Activated T-cell treated with anti-CD3 and anti-CD28 coated beads, Interleukin-2, amount 50 U/mL, for 4 hours (primary cell): ENCODE measurements around the gene MAFG. TPM values are rescaled to one million over a fixed set of nuclear protein-coding genes. Genes with fewer than 3 reads are reported as not detected.
"Not testable (repeated sequence)": the region's sequence is repeated elsewhere in the genome, so short reads cannot be mapped to it uniquely, and the experiment has no call there.

Experiments used
- ATAC-seq, 2 donors: fragments of 200-7000 bp; cut with Tn5 transposase; one replicate each; pipeline ENCODE4 v1.10.0; 2021
- DNase-seq: peaks from one replicate; pipeline ENCODE4 v3.0.0-alpha.2; 2020
- H3K27me3 Mint-ChIP-seq: one replicate; pipeline ENCODE4 v1.8.0; 2021; ENCODE audit warnings: low read depth, mixed read lengths
- H3K36me3 Mint-ChIP-seq: one replicate; pipeline ENCODE4 v1.8.0; 2022; ENCODE audit warnings: mixed read lengths; ENCODE audit not compliant: insufficient read depth
- H3K4me1 Mint-ChIP-seq: one replicate; pipeline ENCODE4 v1.8.0; 2021; ENCODE audit warnings: low read depth, mixed read lengths
- H3K4me3 Mint-ChIP-seq: one replicate; pipeline ENCODE4 v1.8.0; 2021; ENCODE audit warnings: mild to moderate bottlenecking, moderate library complexity, mixed read lengths
- H3K9me3 Mint-ChIP-seq: one replicate; pipeline ENCODE4 v1.8.0; 2021; ENCODE audit warnings: mixed read lengths
- total RNA-seq, 3 donors: library from RNA; stranded (reverse); gene quantifications; one replicate each; pipeline ENCODE4 v1.2.1, GENCODE V29; 2021

The MAFG gene
- total RNA-seq, 3 donors from 2014 or later = 42.9 to 50.9 (median 43.4) TPM

- ATAC-seq, H3K4me1 Mint-ChIP-seq, H3K4me3 Mint-ChIP-seq, H3K36me3 Mint-ChIP-seq, H3K27me3 Mint-ChIP-seq, DNase-seq, H3K9me3 Mint-ChIP-seq: not testable (repeated sequence)
Measured at GRCh38 chr17:81953443-81953842, 25.9 kb upstream of the MAFG start.

GRCh38 chr17:81952792-81953228 lies 25.3 kb upstream of the MAFG start:
- no peaks in the 10 kb centered on the region for H3K36me3 Mint-ChIP-seq
- peaks cover 4% of the 10 kb centered on the region for H3K27me3 Mint-ChIP-seq
- H3K4me1 Mint-ChIP-seq = no peaks in the 10 kb centered on the region
- no peaks in the 10 kb centered on the region for H3K9me3 Mint-ChIP-seq
- no peak overlapping the region for H3K4me3 Mint-ChIP-seq
- DNase-seq = no peak
- no peak for ATAC-seq

DNA sequence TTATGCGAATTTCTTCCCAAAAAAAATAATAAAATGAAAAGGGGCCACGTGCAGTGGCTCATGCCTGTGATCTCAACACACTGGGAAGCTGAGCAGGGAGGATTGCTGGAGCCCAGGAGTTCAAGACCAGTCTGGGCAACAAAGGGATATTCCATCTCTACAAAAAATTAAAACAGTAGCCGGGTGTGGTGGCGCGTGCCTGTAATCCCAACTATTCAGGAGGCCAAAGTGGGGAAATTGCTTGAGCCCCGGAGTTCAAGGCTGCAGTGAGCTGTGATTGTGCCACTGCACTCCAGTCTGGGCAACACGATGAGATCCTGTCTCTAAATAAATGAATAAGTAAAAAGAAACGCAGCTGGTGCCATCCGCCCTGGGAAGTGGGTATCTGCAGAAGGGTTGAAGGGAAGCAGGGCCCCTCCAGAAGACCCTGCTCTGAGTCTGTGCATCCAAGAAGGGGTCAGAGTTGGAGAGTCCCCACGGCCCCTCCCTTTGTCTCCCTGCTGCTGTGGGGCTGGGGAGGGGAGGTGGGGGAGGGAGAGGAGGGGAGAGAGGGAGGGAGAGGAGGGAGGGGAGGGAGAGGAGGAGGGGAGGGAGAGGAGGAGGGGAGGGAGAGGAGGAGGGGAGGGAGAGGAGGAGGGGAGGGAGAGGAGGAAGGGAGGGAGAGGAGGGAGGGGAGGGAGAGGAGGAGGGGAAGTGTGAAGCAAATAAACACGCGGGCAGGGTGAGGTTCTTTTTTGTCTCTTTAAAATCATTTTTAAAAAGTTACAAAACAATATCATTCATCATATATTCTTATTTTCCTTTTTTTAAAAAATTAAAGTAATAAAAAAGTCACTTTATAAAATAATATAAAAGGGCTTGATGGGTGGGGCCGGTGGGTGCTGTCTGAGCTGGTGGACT lies 24.5 kb upstream of the MAFG start:
- Mint-ChIP-seq H3K27me3 (no peaks in the 10 kb centered on the region), H3K4me1 (no peaks in the 10 kb centered on the region), H3K4me3 (no peak overlapping the region), H3K9me3 (no peaks in the 10 kb centered on the region), H3K36me3 (no peaks in the 10 kb centered on the region)
- ATAC-seq (no peak), DNase-seq (no peak)

DNA sequence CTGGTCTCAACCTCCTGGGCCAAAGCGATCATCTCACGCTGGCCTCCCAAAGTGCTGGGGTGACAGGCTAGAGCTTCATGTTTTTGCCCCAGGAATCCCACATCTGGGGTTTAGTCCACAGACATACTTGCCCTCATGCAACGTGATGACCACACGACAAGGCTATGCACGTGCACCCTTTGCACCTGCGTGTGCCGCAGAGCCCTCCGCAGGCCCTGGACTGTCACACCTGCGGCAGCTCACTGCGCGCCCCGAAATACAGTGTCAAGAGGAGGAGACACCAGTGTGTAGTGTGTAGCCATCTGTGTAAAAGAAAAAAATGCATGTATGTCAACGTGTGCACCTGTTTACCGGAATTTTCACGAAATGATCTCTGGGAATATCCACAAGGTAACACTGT lies 23.0 kb upstream of the MAFG start:
- Mint-ChIP-seq H3K36me3 (no peaks in the 10 kb centered on the region), H3K27me3 (no peaks in the 10 kb centered on the region), H3K9me3 (no peaks in the 10 kb centered on the region), H3K4me3 (no peak overlapping the region), H3K4me1 (no peaks in the 10 kb centered on the region)
- DNase-seq (no peak), ATAC-seq (no peak)

DNA sequence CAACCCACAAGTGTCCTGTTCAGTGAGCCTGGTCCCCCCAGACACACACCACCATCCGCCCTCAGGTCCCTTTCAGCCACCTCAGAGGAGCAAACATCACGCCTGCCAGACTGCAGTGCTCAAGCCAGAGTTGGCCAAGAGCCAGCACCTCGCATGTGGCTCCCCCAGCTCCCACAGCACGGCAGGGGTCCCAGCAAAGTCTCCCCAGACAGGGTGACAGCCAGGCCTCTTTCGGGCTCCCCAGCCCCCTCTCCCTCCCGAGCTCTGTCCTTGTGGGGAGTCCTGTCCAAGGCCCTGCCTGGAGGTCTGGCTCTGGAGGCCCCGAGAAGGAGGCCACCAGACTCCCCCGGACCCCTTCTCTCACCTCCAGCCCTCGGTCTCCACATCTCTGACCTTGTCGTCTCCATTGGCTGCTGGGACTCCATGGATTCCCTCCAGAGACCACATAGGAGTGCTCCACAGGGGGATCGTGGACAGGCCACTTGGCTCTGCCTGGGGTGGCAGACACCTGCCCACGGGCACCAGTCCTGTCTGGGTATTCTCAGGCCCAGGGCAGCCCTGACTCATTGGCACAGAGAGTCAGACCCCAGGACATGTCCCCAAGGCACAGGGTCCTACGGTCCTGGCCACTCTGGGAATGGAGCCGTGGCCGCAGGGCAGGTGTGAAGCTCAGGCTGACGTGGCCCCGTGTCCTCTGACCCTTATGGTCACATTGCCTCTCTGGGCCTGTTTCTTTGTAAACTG lies 21.3 kb upstream of the MAFG start:
- ATAC-seq = no peak
- Mint-ChIP-seq H3K4me1 (no peaks in the 10 kb centered on the region), H3K36me3 (no peaks in the 10 kb centered on the region), H3K27me3 (no peaks in the 10 kb centered on the region), H3K9me3 (no peaks in the 10 kb centered on the region), H3K4me3 (no peak overlapping the region)
- DNase-seq = no peak

DNA sequence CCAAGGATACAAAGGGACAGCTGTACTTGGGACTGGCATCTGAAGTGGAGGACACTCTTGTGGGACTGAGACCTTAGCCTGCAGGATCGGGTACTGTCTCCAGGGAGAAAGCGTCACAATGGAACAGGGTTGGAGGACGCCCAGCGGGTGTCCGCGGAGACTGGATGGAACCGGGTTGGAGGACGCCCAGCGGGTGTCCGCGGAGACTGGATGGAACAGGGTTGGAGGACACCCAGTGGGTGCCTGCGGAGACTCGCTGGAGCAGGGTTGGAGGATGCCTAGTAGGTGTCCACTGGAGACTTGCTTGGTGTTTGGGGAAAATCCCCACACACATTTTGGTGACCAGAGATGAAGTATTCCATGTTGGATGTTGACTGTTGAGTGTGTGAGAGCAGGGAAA lies 19.7 kb upstream of the MAFG start, which contains the start of gene MYADML2:
TSS of gene MYADML2 (minus strand) at position 45 of the 400 bp plus-strand sequence. CDS start 5,492 bp downstream, outside the sequence.
- H3K9me3 Mint-ChIP-seq = no peaks in the 10 kb centered on the region
- no peaks in the 10 kb centered on the region for H3K4me1 Mint-ChIP-seq
- no peak within 1 kb of the TSS for H3K4me3 Mint-ChIP-seq
- no peaks in the 10 kb centered on the region for H3K36me3 Mint-ChIP-seq
- ATAC-seq (no peak), DNase-seq (no peak)
- H3K27me3 Mint-ChIP-seq = no peaks in the 10 kb centered on the region

GRCh38 chr17:81944858-81945257 lies 17.3 kb upstream of the MAFG start:
- no peaks in the 10 kb centered on the region for H3K36me3 Mint-ChIP-seq
- no peaks in the 10 kb centered on the region for H3K9me3 Mint-ChIP-seq
- peaks cover 2% of the 10 kb centered on the region for H3K27me3 Mint-ChIP-seq
- no peak for ATAC-seq
- DNase-seq = no peak
- H3K4me3 Mint-ChIP-seq = no peak overlapping the region
- H3K4me1 Mint-ChIP-seq = no peaks in the 10 kb centered on the region

DNA sequence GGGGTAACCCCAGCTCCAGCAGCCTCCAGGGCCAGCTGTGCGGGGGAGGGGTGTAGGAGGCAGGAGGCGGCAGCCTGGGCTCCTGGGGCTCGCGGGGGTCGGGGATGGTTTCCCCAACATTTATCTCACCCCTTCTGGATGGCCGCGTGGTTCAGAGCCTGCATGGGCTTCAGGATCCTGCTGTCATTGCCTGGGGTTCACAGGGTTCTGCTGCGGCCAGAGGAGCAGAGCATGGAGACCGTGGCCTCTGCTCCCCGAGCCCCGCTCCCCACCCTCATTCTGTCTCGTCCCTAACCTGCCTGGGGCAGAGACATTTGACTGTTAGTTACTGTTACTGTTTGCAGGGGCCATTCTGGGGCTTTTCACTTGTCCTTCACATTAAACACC lies 14.6 kb upstream of the MAFG start:
- Mint-ChIP-seq H3K4me1 (peaks cover 5% of the 10 kb centered on the region), H3K4me3 (no peak overlapping the region), H3K27me3 (peaks cover 2% of the 10 kb centered on the region), H3K9me3 (no peaks in the 10 kb centered on the region), H3K36me3 (no peaks in the 10 kb centered on the region)
- no peak for DNase-seq
- ATAC-seq = no peak

DNA sequence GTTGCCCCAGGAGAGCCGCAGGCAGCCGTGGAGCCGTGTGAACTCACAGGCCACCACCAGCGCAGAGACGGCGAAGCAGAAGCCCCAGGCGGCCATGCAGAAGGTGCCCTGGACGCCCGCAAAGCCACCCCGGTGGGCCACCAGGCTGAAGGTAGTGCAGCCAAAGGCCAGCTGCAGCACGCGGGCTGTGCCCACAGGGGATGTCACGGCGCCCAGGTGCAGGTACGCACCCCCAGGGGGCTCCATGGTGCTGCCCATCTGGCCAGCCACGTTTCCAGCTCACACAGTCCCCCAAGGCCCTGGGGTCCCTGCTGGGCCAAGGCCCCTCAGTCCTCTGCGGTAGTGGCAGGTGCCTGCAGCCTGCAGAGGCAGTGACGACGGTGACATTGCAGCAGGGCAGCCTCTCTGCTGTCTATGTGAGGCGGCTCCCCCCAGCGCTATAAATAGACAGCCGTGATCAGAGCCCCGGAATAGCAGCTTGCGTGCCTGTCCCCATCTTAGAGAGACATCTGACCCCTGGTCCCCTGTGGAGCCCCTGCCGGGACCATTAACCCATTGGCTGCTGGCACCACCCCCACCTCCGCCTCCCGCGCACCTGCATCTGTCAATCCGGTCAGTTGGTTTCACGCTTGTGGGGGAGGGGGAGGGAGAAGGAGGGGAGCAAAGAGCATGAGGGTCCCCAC lies 14.1 kb upstream of the MAFG start:
- Mint-ChIP-seq H3K4me1 (peaks cover 6% of the 10 kb centered on the region), H3K4me3 (no peak overlapping the region), H3K36me3 (no peaks in the 10 kb centered on the region), H3K27me3 (peaks cover 2% of the 10 kb centered on the region), H3K9me3 (no peaks in the 10 kb centered on the region)
- DNase-seq (peak; percentile 3), ATAC-seq (no peak)

DNA sequence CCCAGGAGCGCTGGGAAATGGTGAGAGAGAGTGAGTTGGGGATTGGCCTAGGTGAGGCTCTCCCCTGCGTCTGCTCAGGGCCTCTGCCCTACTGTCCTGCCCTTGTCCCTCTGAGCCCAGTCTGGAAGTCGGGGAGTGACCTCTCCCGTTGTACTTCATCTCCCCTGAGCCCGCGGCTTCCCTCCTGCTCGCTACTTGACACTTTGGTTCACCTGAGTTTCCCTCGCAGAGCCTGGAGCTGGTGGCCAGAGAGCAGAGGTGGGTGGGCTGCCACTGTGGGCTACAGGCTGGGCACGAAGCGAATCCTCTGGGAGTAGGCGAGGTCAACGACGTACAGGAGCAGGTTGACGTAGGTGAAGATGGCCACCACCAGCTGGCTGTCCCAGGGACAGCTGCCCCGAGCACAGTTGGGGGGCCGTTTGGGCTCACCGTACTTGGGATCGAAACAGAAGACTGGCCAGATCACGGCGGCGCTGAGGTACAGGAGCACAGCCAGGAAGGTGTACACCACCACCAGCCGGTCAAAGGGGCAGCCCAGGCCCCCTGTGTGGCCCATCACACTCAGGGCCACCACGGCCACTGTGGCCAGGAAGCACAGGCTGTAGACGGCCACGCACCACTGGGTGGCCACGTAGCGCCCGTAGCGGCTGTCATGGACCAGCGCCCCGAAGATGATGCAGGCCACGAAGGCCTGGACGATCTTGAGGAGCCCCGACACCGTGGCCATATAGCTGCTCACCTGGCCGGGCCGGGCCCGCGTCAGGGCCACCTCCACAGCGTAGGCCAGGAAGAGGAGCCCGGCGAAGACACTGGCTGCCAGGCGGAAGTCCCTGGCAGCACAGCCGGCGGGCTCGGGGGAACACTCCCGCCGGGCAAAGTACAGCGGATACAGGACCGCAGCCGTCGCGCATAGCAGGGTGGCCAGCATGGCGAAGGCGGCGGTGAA lies 13.3 kb upstream of the MAFG start:
- Mint-ChIP-seq H3K27me3 (peaks cover 2% of the 10 kb centered on the region), H3K36me3 (peaks cover 3% of the 10 kb centered on the region), H3K9me3 (no peaks in the 10 kb centered on the region), H3K4me1 (peaks cover 9% of the 10 kb centered on the region), H3K4me3 (no peak overlapping the region)
- no peak for DNase-seq
- ATAC-seq = no peak

DNA sequence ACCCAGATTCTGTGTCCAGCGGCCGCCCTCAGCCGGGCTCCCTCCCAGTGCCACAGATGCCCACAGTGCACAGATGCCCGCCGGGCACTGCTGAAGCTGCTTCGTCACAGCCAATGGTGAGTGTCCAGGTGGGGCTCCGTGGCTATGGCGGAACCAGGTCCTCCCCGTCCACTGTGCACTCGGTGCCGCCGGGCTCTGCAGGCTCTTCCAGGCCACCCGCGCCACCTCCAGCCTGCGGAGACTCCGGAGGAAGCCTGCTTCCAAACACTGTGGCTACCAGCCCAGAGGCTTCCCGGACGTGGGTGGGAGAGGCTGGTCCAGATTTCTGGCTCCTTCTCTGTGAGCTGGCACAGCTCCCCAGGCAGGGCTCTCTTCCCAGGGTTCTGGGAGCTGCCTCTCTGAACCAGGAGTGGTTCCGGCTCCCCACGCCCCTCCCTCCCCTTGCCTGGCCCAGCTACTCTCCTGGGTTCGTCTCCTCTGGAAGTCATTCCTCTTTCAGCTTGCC lies 12.4 kb upstream of the MAFG start:
- Mint-ChIP-seq H3K9me3 (no peaks in the 10 kb centered on the region), H3K4me1 (peaks cover 10% of the 10 kb centered on the region), H3K27me3 (peaks cover 2% of the 10 kb centered on the region), H3K36me3 (peaks cover 7% of the 10 kb centered on the region), H3K4me3 (no peak overlapping the region)
- DNase-seq = no peak
- ATAC-seq = no peak

DNA sequence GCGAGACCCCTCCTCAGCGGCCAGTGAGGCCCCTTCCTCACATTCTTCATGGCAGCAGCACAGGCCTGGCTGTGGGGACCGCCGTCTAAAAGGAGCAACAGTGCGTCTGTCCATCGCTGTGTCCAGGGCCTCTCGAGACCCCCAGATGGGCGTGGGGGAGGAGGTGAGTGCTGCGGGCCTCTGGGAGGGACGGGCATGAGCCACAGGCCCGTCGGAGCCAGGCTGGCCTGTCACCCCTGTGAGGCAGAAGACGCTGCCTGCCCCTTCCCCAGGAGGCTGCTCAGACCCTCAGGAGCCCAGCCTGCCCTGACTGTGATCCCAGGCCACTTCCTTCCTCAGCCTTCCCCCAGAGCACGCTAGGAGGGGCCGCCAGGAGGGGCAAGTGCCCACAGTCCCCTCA lies 11.7 kb upstream of the MAFG start:
- Mint-ChIP-seq H3K27me3 (peaks cover 2% of the 10 kb centered on the region), H3K9me3 (no peaks in the 10 kb centered on the region), H3K4me3 (no peak overlapping the region), H3K36me3 (peaks cover 9% of the 10 kb centered on the region), H3K4me1 (peaks cover 10% of the 10 kb centered on the region)
- DNase-seq (no peak), ATAC-seq (no peak)

DNA sequence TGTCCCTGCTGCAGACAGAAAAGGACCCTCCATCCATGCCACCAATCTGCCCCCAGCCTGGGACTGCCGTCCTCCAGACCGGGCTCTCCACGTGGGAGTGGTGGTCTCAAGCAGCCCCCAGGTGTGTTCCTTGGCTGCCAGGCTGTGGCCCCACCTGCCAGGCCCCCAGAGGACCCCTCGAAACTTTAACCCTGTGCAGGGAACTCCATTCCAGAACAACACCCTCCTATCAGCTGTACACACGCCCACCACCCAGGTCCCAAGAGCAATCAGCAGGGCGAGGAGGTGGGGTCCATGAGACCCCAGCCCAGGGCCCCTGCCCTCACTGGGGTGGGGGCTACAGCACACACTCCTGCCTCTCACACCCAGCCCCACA lies 8.2 kb upstream of the MAFG start:
- ATAC-seq (no peak), DNase-seq (no peak)
- Mint-ChIP-seq H3K4me3 (peak overlapping the region; percentile 87), H3K9me3 (no peaks in the 10 kb centered on the region), H3K4me1 (peaks cover 10% of the 10 kb centered on the region), H3K27me3 (peaks cover 11% of the 10 kb centered on the region), H3K36me3 (peaks cover 14% of the 10 kb centered on the region)
